Measurements from ENCODE around the gene RBPMS2. TPM values are rescaled to one million over a fixed set of nuclear protein-coding genes. Genes with fewer than 3 reads are reported as not detected.

Gene RBPMS2
- polyA plus RNA-seq, 1 experiment: 0.88 TPM

DNA sequence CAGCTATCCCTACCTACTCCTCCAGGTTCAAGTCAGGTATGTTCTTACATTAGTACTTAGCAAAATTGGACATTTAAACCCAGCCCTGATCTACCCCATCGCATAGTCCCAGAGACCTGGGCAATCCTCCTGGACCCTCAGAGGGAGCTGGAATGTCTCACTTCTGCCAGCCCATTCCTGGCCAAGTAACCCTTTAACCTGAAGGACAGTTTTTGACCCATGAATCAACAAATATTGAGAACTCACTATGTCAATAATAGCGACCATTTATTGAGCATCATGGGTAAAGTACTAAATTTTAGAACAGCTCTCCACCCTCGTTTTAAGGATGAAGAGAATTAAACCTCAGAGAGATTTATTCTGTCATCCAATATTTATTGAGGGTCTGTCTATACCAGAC lies 70.4 kb downstream of the RBPMS2 start:
- H3K4me3 ChIP-seq (ENCODE audit: low read depth, low read length): no peak overlapping the region
- no peak for DNase-seq (ENCODE audit: low read depth, low spot score)
- no peaks in the 10 kb centered on the region; the same call in 1 of the 2 replicates for H3K9me3 ChIP-seq (ENCODE audit: control insufficient read depth, insufficient read depth, low read length)
- POLR2A ChIA-PET: no interaction called here
- H3K27ac ChIP-seq (ENCODE audit: low read depth, low read length): no peak overlapping the region
- CTCF ChIA-PET: interaction anchor here (1.4 kb wide), 1 partner anchor 23 kb away, joined by 10 read pairs; no protein-coding TSS in a partner anchor
- no peaks in the 10 kb centered on the region for H3K27me3 ChIP-seq (ENCODE audit: control insufficient read depth, insufficient read depth, low read length)
- TF ChIP-seq, protein P1, sequence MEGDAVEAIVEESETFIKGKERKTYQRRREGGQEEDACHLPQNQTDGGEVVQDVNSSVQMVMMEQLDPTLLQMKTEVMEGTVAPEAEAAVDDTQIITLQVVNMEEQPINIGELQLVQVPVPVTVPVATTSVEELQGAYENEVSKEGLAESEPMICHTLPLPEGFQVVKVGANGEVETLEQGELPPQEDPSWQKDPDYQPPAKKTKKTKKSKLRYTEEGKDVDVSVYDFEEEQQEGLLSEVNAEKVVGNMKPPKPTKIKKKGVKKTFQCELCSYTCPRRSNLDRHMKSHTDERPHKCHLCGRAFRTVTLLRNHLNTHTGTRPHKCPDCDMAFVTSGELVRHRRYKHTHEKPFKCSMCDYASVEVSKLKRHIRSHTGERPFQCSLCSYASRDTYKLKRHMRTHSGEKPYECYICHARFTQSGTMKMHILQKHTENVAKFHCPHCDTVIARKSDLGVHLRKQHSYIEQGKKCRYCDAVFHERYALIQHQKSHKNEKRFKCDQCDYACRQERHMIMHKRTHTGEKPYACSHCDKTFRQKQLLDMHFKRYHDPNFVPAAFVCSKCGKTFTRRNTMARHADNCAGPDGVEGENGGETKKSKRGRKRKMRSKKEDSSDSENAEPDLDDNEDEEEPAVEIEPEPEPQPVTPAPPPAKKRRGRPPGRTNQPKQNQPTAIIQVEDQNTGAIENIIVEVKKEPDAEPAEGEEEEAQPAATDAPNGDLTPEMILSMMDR (IDR thresholded peaks at IDR 0.05; ENCODE audit: low read depth, low read length): no peak

DNA sequence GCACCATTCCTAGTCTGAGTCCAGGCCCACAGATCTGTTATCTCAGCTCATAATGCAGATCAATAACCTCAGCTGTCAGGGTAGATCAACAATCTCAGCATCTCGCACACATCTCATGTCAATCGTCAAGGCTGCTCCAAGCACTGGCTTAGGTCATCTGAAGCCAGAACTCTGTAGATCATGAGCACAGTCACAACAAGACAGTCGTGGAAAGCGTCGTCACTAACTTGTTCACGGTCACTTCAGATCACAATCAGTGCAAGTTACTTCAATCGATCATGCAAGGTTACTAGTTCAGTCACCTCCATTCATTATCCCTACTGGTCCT lies 71.8 kb downstream of the RBPMS2 start:
- ChIA-PET CTCF (no interaction called here), POLR2A (interaction anchor here (0.6 kb wide), 1 partner anchor 108 kb away, joined by 6 read pairs; no protein-coding TSS in a partner anchor)
- no peak overlapping the region for H3K27ac ChIP-seq (ENCODE audit: low read depth, low read length)
- no peaks in the 10 kb centered on the region for H3K27me3 ChIP-seq (ENCODE audit: control insufficient read depth, insufficient read depth, low read length)
- peak overlapping the region; percentile 71 for H3K4me3 ChIP-seq (ENCODE audit: low read depth, low read length)
- TF ChIP-seq, protein P1 (IDR thresholded peaks at IDR 0.05; ENCODE audit: low read depth, low read length): no peak
- H3K9me3 ChIP-seq (ENCODE audit: control insufficient read depth, insufficient read depth, low read length): no peaks in the 10 kb centered on the region; the same call in 1 of the 2 replicates
- DNase-seq (ENCODE audit: low read depth, low spot score): no peak

DNA sequence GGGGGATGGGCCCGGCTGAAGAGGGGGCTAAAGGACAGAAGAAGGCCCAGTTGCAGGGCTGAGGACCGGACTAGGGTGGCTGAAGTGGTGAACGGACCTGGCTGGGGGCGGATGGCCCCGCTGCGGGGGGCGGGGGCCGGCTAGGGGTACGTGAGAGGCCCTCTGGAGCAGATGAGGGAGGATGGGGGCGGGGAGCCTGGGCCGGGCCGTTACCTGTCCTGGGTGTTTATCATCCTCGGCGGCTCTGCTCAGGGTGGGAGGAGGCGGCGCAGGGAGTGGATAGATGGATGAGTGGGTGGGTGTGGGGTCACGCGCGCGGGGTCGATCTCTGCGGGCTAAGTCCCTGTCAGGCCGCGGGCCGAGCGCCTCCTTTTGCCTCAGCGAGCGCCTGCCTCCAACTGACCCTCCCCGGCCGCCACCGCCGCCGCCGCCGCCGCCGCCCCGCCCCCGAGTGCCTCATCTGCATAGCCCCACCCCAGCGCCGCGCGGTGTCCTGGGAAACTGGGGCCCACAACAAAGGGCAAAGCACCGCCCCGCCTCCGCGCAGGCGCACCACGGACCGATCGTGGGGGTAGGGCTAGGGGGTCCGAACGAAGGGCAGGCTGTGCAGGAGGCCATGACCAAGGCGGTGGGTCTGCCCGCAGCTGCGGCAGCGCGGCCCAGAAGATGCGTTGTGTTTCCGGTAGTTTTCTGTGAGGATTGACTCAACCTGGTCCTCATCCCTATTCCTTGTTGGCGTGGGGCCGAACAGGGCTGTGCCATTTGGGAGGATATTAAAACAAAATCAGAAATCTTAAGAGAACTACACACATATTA lies 72.4 kb downstream of the RBPMS2 start:
- TF ChIP-seq, protein P1 (IDR thresholded peaks at IDR 0.05; ENCODE audit: low read depth, low read length): no peak
- ChIA-PET POLR2A (interaction anchor here (0.6 kb wide), 1 partner anchor 108 kb away, joined by 6 read pairs; no protein-coding TSS in a partner anchor), CTCF (interaction anchor here (0.7 to 2.2 kb wide), 2 partner anchors 25 to 32 kb away, joined by 4 to 8 read pairs; no protein-coding TSS in a partner anchor)
- peak overlapping the region; percentile 31 for H3K27ac ChIP-seq (ENCODE audit: low read depth, low read length)
- H3K27me3 ChIP-seq (ENCODE audit: control insufficient read depth, insufficient read depth, low read length): no peaks in the 10 kb centered on the region
- H3K4me3 ChIP-seq (ENCODE audit: low read depth, low read length): peak overlapping the region; percentile 84
- DNase-seq (ENCODE audit: low read depth, low spot score): peak; percentile 68
- no peaks in the 10 kb centered on the region; the same call in 1 of the 2 replicates for H3K9me3 ChIP-seq (ENCODE audit: control insufficient read depth, insufficient read depth, low read length)

DNA sequence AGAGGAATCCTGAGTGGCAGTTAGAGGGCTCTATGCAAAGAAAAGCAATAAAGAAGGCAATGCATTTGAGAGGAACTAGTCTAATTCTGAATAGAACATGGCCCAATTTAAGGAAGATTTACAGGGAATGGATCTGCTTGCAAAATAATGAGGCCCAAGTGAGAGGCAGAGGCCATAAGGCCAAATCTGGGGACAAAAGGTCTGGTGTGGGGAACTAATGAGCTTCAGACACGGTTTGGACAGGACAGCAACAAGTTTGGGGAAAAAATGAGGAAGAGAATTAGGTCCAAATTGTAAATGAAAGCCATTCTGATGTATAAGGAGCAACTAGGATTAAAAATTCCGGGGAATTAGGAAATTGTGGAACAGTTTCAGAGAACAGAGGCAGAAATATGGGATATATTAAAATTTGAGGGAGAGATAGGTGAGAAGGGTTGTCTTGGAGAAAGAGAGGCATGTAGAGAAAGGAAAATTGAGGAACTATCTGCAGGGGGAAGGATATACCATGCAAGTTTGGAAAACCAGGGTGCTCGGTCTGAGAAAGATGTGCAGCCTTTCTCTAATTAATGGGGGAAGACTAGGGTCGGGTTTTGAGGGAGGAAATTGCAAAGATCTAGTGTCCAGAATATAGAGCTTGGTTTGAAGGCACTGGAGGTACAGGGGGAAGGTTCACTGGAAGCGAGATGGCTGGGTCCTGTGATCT lies 73.8 kb downstream of the RBPMS2 start:
- H3K9me3 ChIP-seq (ENCODE audit: control insufficient read depth, insufficient read depth, low read length): no peaks in the 10 kb centered on the region; the same call in 1 of the 2 replicates
- POLR2A ChIA-PET: interaction anchor here (0.7 kb wide), 1 partner anchor 114 kb away, joined by 4 read pairs; no protein-coding TSS in a partner anchor
- CTCF ChIA-PET: interaction anchor here (1.0 to 2.2 kb wide), 2 partner anchors 26 to 275 kb away, joined by 3 to 8 read pairs; no protein-coding TSS in a partner anchor
- H3K4me3 ChIP-seq (ENCODE audit: low read depth, low read length): peak overlapping the region; percentile 84
- H3K27me3 ChIP-seq (ENCODE audit: control insufficient read depth, insufficient read depth, low read length): no peaks in the 10 kb centered on the region
- TF ChIP-seq, protein P1 (IDR thresholded peaks at IDR 0.05; ENCODE audit: low read depth, low read length): no peak
- DNase-seq (ENCODE audit: low read depth, low spot score): no peak
- no peak overlapping the region for H3K27ac ChIP-seq (ENCODE audit: low read depth, low read length)

Data from AG04450 (cell line).